DMS153 treated with DMSO at 0.1 percent for 48 hours (cell line): Measurements from ENCODE around the gene SLC35D2.
"Not testable (repeated sequence)": the region's sequence is repeated elsewhere in the genome, so short reads cannot be mapped to it uniquely, and the experiment has no call there.

ENCODE experiments used
- DNase-seq: peaks from one replicate; lab custom pipeline; 2025; ENCODE audit not compliant: unreplicated experiment; lab: John Stamatoyannopoulos, UW

The SLC35D2 gene

DNA sequence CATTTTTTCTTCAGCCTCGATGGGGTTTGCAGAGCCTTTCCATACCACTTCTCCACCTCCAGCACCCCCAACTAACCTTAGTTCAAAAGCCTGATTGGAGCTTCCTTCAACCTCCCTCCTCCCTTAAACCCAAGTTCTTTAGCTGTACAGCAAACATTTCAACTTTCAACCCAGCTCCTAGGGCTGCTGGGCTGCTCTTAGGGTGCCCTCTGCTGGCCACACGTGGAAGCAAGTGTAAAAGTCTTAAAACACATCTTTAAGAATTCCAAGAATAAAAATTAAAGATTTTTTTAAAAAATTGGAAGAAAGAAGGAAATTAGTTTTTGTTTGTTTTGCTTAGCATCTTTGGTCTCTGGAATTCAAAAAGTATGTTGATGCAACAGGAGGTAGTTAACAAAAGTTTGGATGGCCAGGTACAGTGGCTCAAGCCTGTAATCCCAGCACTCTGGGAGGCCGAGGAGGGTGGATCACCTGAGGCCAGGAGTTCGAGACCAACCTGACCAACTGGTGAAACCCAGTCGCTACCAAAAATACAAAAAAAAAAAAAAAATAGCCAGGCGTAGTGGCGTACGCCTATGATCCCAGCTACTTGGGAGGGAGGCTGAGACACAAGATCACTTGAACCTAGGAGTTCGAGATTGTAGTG is 66.1 kb downstream of the SLC35D2 start:
- DNase-seq = no peak

DNA sequence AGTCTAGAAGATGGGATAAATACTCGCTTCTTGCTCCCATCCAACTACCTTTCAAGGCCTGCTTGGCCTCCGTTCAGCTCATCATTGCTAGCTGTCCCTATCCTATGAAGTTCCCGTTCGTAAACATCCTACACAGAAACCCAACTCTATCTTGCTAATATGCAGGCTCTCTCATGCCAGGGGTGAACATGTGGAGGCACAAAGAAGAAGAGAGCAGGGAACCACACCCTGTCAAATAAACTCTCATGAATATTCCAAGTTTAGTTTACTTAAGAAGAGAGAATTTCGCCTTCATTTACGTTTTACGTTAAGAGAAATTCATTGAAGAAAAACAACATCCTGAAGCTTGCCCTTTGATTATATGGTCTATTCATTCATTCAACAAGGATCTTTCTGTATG is 73.7 kb downstream of the SLC35D2 start:
- DNase-seq = no peak

- not testable (repeated sequence) for DNase-seq
Measured at GRCh38 chr9:96306958-96307357, 76.6 kb downstream of the SLC35D2 start.

GRCh38 chr9:96305171-96305570 is 78.3 kb downstream of the SLC35D2 start:
- DNase-seq = no peak

- no peak for DNase-seq
Measured at GRCh38 chr9:96304230-96304629, 79.3 kb downstream of the SLC35D2 start.

- no peak for DNase-seq
Measured at GRCh38 chr9:96302021-96302420, 81.5 kb downstream of the SLC35D2 start, which contains the start of gene HSD17B3. Gene HSD17B3, minus strand, starts transcription at chr9:96302176. Its CDS starts 72 bp downstream, at chr9:96302104.

DNA sequence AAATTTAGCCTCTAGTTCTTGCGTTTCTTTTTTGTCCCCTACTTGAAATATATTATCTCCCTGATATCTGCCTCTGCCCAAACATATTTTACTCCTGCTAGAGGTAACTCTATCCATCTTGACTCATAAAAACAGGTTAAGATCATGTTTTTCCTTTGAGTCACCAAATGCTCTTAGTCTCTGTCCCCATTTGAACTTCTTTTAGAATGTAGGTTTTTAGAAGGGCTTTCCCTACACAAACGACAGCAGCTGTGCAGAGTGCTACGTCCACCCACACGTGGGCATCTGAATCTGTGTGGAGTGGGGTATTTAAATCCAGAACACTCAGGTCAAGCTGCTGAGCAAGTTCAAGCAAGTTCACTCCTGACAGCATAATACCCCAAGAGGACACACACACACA is 83.7 kb downstream of the SLC35D2 start:
- DNase-seq = no peak

GRCh38 chr9:96294159-96294545 is 89.4 kb downstream of the SLC35D2 start:
- DNase-seq = no peak

GRCh38 chr9:96293498-96294158 is 89.9 kb downstream of the SLC35D2 start:
- no peak for DNase-seq

DNA sequence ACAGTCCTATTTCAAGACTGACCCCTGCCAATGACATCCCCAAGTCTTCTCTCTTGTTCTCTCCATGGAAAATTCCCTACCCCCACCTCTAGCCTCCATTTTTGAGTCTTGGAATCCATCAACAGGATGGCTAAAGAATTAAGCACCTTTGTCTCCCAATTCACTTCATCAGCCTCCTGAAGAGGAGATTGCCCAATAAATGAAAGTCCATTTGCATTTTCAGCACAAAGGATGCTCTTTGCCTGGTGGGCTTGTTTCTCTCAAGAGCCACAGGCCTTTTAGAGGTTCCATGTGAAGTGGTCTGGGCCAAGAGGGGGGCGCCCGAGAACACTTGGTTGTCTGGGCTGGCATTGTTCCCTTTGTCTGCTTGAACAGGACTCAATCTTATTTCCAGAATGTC is 94.1 kb downstream of the SLC35D2 start:
- no peak for DNase-seq

DNA sequence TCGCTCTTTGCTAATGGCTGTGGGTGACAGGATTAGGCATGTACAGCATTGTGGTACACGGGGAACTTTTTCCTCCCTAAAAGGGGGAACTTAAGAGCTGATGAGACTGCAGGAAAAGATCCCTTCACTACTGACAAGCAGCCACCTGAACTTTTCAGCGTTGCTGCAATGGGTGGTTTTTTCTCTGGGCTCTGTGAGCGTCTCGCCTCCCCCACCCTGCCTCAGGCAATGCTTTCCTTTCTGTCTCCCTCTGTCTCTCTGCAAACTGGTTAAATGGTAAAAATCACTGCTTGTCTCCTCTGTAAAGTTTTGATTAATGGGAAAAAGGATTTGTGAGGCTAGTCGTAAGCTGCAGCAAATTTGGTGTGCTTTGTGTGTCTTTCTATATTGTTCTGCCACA is 101.9 kb downstream of the SLC35D2 start:
- DNase-seq = no peak

GRCh38 chr9:96279932-96280331 is 103.6 kb downstream of the SLC35D2 start:
- DNase-seq = no peak

DNA sequence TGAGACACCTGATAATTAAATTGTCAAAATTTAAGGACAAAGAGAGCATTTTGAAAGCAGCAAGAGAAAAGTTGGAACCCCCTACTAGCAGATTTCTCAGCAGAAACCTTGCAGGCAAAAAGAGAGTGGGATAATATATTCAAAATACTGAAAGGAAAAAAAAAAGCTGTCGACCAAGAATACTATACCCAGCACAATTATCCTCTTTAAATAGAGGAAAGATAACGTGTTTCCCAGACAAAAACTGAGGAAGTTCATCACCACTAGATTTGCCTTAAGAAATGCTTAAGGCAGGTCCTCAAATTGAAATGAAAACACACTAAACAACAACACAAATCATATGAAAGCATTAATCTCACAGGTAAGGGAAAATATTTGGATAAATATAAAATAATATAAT is 108.6 kb downstream of the SLC35D2 start:
- DNase-seq = no peak
